HG02884 (cell line): ENCODE results near the gene NHS.
A peak's percentile ranks its signal among the peaks of the same experiment; 100 is the strongest.
"Not testable (repeated sequence)": the region's sequence is repeated elsewhere in the genome, so short reads cannot be mapped to it uniquely, and the experiment has no call there.

Experiments used
- ATAC-seq: cut with Tn5 transposase; IDR thresholded peaks from one replicate; pipeline ENCODE4 v1.9.1; 2021; ENCODE audit warnings: mild to moderate bottlenecking, moderate library complexity; ENCODE audit not compliant: unreplicated experiment

Gene NHS

DNA sequence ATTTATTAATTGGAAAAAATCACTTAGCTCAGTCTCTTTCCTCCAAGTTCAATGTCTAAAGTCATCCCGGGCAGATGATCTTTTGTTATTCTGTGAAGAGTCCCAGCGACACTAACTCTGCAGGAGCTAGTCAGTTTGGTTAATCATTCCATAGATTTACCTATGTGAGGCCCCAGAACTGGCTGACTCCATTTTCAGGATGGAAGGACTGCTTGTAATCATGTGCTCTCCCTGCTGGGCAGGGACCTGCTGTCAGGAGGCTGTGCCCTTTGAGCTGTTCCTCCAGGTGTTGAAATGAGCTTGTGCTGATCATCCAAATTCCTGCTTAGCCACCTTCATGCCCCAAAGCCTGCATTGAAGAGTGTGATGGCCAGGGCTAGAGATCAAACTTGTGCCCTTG is 169.8 kb downstream of the NHS start:
- ATAC-seq: no peak

DNA sequence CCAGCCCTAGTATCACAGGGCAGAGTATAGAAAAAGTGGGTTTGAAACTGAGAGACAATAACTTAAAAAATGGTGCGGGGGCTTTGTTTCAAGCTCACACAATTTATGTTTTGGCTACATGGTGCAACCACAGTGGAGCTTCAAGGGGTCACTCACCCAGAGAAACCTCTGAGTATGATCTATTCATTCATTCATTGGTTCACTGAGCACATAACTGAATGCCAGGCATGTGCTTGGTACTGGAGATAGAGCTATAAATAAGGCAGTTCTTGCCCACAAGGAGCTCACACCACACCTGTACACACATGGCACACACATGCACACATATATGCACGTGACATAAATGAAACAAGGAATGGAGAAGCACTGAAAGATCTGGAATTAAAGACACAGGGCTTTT is 171.4 kb downstream of the NHS start:
- ATAC-seq: no peak

DNA sequence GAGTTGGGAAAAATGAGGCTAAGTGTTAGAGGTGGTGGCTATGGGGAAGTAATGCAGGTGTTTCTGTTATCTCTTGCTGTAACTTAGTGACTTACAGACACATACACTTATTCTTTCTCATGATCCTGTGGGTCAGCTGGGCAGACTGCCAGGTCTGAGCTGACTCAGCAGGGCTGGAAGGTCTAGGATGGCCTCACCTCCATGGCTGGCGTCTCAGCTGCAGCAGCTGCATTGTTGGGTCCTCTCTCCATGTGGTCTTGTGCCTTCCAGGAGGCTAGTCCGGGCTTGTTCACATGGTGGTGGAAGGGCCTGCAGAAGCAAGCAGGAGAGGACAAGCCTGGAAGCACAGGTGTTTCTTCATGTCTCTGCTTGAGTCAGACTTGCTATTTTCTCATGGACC is 172.7 kb downstream of the NHS start:
- peak; percentile 79 for ATAC-seq

DNA sequence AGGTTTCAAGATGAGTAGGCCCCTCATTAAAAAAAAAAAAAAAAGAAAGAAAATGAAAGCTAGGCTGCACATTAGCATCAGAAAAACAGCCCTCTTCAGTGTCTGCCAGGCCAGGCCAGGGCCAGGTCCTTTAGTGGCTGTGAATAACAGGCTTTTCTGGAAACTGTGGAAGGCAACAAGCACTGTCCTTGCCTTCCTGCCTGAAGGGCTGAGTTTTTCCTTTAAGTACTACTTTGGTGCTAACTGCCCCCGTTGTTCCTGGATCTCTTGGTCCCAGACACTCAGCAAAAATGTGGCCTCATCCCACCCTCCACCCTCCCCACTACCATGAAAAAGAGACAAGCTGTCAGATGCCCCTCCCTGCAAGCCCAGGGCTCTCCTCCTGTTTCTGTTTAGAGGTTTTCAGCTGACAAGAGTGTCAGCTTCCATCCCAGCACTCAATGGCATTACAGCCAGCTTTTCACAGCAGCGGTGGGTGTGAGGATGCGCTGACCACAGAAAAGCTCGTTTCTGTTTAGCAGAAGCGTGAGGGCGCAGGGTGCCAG is 174.2 kb downstream of the NHS start:
- no peak for ATAC-seq

DNA sequence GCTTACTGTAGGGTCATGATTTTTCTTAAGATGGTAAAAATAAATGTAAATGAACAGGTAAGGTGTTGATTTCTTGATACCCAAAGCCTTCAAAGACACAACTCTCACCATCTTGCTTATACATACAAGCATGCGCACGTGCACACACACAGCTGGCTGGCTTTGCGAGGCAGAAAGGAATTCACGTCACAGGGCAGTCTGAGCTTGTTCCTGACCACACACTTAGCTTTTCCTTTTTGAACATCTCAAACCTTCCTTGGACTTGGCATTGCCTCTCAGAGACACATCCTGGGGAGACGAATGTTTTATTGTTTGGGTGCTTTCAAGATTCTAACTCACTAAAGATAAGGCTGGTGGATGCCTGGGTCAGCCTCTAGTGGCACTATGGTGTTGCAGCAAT is 175.0 kb downstream of the NHS start:
- no peak for ATAC-seq

DNA sequence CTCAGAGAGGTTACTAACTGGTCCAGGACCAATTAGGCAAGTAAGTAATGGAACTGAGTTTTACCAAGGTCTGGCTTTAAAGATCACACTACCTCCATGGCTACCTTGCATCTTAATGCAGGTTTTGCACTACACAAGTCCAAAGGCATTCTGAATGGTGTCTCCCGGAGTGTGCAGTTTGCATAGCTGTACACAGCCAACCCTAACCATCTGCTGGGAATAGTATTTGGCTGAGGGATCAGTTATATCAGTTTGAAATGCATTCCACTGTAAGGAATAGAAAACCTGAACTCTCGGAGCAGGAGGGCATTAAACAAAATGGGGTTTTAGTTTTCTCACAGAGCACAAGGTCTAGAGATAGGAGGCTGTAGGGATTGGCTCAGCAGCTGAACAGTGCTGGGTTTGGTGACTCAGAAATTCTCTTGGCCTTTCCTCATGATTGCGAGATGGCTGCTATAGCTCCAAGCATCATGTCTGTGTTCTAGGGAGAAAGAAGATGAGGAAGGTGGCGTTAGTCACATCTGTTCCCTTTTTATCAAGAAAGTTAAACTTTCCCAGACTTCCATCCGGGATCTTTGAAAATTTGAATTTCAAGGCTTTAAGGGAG is 177.1 kb downstream of the NHS start:
- no peak for ATAC-seq

DNA sequence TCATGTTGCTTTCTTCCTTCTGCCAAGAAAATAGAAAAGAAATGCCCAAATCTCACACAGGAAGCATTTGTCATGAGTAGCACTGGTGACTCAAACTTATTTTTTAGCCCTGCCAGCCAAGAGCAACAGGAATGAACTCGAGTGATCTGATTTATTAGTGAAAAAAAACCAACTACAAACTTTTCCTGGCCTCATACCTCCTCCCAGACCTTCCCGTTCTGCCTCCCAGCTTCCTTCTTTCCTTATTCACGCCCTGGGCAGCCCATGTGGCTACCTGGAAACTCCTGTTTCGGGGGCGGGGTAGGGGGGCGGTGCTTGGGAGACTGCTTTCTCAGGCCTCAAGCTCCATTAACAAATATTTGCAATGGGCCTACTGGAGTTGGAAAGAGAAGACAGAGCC is 178.5 kb downstream of the NHS start:
- no peak for ATAC-seq

DNA sequence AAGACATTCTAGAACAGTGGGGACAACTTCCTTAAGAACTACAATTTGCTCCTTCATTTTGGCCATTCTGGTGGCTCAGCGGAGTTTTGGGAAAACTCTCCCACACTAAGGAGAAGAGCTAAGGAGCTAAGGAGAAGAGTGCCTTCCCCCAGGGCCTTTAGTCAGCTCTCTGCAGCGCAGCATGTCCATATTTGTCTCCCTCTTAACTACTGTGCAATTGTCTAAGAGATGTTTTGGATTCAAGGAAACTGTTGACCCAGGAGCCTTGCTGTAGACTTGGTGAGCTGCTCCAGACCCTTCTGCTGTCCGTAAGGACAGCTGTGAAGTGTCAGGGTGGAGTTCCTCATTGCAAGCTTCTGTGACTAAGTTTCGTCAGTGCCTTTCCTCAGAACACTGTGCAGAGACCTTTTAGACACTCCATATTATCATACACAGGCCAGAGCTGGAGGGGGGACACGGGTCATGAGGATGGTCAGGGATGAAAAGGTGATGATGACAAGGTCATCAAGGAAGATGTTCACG is 179.0 kb downstream of the NHS start:
- ATAC-seq: no peak

DNA sequence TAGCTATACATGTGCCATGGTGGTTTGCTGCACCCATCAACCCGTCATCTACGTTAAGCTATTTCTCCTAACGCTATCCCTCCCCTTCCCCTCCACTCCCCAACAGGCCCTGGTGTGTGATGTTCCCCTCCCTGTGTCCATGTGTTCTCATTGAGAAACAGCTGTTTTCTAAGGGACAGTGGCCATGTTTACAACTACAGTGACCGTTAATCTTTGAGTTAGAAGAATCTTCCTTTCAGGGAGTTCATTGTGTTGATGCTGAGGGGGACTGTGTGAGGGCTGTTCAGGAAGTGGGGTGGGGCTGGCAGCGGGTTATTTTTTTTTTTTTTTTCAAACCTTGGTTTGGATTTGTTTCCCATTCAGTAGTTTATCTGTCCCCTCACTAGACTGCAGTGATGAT is 179.9 kb downstream of the NHS start:
- ATAC-seq: no peak

DNA sequence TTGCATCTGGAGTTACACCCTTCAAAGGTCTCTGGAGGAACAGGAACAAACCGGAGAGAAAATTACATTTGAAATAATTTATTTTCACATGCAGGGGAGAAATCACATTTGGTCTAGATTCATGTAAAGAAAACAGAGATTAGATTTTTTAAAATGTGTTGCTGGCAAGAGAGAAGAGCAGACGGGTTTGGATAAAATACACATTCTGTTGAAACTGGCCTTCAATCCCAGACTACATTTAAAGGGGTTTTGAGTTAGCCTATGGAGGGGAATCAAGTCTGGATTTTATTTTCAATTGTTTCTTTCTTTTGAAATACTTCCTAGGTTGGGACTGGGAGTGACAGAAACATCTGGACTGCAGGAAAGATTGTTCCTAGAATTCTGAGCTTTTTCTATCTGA is 180.8 kb downstream of the NHS start:
- no peak for ATAC-seq

DNA sequence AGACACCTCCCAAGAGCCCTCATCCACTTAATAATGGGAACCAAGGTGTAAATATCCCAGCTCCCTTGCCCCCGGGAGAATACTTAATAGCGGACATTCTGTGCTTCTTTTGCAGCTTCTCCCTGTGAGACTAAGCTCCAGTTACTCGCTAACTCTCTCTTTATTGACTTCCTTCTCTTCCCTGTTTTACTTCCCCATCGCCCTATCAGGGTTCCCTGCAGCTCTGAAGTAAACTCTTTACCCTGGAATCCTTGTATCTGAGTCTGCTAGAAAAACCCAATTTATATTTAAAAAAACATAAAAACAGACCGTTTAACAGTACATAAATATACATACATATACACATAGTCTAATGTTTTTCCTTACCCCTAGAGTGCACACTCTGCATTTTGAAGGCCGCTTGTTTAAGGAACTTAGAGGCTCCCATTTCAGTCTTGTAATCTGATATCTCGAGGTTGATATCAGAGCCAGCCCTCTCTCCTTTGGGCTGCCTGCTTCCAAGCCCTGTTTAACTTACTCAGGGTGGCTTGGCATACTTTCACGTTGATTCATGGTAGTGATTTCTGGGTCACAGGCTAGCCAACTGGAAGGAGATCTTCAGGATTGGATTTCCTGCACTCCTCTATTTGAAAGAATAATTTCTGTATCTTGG is 184.9 kb downstream of the NHS start:
- no peak for ATAC-seq

DNA sequence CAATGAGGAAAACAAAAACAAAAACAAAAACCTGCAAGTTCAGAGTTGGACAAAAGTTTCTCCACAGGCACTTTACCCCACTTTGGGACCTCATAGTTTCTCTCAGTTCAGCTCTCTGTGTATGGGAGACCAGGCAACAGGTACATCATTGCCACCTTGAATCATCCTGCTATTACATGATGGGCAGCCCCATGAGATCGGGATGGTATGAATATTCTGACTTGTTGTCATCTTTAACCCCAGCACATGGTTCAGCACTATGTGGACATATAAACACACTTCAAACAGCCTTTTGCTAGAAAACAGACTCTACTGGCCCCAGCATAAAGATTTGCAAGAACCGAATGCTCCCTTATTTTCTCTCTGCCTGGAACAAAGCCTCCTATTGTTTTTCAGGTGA is 185.4 kb downstream of the NHS start:
- no peak for ATAC-seq

DNA sequence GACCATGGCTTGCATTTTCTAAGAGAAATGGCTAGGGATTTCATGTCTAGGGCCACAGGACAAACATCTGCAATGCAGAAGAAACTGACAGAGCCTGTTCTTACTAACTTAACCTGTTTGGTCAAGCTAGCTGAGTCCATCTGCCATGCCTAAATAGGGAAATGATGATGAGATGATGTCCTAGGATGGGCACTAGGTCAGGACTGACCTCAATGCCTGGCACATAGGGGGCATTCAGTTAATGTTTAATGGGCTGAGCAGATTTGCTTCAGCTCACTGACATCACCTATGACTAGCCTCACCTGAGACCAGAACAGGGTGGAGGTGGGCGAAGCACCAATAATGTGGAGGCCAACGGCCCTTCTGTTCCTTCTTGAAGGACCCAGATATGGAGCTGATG is 188.1 kb downstream of the NHS start:
- ATAC-seq: no peak

DNA sequence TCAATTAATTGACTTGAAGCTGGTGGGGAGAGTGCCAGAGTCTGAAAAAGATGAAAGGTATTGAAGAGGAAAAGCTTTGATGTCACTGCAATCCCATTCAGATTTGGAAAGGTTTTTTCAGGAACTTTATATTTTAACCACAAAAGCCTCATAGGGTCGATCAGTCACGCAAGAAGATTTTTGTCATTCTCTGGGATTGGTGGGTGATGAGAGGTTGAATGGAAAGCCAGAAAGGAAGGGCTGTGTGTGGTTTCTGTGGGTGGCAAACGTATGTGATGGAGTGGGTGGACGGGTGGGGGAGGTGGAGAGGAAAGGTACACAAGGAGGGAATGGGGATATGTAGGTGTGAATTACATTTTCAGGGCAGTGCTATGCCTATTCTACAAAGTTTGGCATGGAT is 188.5 kb downstream of the NHS start:
- no peak for ATAC-seq

DNA sequence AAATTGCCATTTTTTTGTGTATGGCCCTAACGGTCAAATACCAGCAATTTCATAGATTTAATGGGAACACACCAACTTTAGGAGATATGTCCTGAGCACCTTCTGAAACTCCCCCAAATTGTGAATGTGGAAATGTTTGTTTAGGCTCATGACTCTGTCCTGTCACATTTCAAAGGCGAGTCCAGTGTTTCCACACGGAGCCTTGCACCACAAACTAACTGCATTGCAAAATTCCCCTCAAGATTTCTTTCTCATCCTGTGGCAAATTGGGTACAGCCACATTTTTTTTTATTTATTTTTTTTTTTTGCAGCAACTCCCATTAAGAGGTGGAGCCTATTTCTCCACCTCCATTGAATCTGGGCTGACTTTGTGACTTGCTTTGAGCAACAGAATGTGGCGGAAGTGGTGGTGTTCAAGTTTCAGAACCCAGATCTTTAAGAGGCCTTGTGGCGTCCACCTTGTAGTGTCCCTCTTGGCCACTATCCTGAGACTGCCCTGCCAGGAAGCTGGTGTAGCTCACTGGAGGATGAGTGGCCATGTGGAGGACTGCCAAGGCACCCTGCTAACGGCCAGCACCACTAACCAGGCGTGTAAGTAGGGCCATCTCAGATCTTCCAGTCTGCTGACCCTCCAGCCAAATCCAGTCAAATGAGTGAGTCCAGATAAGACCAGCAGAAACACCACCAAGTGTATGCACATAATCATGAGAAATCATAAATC is 189.8 kb downstream of the NHS start:
- ATAC-seq: no peak

DNA sequence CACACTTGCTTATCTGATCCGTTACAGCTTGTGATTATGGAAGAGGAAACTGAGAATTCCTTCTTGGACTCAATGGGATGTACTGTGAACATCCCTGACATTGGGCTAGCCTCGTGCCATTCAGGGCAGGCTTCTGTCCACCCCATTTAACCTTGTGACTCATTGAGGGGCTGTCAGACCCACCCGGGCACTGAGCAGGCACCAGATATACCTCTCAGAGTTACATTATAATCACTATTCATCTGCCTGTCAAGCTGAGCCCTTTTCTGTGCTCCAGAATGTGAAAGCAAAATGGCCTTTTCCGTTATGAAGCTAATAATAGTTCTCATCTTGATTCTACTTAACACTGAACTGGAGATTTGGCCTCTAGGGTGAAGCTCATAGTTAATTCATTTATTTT is 191.7 kb downstream of the NHS start:
- no peak for ATAC-seq

DNA sequence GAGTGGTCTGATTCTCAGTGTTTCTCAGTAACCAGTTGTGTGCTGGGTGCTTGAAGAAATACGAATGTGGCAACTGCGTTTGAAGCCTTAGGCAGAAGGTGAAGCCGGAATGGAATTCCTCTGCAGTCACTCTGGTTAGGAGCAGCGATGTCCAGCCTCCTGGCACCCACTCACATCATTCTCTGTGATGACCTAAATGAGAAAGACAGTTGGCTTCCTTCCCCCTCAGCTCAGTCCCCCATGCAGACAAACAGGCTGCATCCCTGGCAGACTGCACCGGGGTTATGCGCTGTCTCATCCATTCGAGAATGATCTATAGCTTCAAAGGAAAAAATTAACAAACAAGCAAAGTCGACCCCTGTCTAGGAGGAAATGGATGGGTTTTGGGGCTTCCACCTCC is 192.2 kb downstream of the NHS start:
- ATAC-seq: no peak

DNA sequence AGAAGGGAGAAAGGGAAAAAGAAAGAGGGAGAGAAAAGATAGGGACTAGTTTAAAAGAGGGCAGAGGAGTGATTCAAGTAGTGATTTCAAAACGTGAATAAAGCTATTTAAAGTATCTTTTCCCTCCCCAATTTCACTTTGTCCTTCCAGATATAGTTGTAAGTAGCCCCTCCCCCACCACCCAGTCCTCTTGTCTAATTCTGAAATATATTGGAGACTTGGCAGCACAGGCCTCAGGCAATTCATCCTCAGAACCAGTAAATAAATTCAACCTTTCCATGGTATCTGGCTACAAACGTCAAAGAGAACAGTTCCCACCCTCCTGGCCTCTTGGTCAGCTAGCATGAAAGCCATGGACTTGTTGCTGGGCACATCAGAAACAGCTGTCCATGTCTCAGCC is 192.8 kb downstream of the NHS start:
- no peak for ATAC-seq

DNA sequence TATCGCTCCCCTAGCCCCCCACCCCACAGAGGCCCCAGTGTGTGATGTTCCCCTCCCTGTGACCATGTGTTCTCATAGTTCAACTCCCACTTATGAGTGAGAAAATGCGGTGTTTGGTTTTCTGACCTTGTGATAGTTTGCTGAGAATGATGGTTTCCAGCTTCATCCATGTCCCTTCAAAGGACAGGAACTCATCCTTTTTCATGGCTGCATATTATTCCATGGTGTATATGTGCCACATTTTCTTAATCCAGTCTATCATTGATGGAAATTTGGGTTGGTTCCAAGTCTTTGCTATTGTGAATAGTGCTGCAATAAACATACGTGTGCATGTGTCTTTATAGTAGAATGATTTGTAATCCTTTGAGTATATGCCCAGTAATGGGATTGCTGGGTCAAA is 193.8 kb downstream of the NHS start:
- not testable (repeated sequence) for ATAC-seq

DNA sequence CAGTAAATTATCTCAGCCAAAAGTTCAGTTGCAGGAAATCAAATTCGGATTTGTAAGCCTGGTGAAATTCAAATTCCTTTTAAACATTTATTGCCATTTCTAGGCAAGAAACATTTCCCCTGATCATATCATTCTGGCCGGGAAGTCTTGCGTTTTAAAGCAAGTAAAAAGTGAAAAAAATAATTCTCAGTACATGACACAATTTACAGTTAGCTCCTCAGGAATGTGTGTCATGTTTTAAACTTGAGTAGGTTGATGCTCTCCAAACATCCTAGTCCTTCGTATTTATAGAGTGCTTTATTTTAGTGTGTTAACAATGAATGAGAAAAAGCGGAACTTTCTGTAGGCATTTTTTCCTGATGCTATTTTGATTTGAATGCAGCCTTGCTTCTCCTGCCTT is 204.0 kb downstream of the NHS start:
- ATAC-seq: no peak

DNA sequence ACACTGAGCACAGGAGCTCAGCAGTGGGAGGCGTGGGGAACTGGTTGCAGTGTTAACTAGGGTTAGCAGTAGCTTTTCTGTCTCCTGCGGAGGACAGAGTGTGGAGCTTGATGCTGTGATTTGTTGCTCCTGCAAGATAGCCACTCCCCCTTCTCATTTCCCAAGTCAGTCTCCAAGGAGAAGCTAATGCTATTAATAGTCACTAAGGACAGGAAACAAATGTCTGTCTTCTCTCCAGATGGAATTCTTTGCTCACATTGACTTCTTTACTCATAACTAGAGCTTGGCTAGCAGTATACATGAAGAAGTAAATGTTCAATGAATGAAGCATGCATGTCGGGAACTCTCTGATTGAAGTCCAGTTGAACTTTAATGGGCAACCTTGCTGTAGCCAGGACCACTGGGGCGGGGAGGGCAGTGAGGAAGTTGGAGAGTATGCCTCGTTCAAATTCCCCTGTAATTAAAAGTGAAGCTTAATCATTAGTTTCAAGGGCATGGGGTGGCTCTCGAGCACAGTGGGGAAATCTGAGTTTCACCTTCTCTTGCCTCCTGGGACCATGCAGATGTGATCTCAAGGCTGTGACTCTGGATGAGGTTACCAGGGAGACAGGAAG is 205.6 kb downstream of the NHS start:
- no peak for ATAC-seq

DNA sequence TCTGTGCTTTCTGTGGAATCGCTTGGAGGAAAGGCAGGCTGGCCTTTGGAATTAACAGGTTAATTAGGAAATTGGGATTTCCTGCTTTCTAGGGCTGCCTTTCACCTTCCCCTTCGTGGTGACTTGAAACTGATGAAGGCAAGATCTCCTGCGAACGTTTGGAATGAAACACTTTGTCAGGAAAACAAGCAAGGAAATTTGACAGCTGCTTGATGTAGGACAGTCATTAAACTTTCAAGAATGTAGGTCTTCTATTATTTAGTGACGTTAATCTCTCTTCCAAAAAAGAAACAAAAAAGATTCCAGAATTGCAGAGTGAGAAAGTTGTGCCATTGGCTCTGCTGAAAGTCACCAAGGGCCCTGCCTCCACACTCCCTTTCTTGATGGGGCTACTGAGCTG is 206.6 kb downstream of the NHS start:
- no peak for ATAC-seq
